ENCODE data around the gene C10orf90. TPM values are rescaled to one million over a fixed set of nuclear protein-coding genes. Genes with fewer than 3 reads are reported as not detected.

Gene C10orf90
- total RNA-seq, 1 donor from 2014 or later, result not detected

DNA sequence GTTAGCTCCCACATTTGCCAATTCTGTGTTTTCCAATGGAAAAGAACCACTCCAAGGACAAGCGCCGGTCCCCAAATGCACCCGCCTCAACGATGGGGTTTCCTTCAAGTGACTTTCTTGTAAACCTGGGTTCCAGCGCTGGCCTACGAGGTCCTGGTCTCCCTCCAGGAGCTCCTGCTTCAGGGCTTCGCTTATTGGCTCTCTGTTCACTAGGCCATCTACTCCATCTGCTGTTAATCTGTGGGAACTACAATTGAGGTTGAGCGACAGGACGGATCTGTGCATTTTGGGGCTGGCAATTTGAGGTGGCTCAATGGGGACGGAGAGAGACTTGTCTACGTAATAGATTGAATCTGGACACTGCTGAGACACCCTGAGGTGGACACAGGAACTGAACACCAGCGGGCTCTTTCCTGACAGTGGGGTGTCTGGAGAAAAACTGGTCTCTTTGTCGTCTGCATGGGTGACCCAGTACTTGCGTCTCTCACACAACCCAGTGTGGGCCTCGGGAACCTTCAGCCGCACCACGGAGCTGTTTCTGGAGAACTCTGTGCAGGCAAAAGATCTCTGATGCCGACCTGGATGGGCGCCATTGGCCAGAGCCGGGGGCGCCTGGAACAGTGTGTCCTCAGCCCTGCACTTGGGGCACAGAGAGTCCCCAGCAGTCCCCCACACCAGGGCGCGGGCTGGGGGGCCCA is 166.3 kb downstream of the C10orf90 start:
- intact Hi-C loops (cut with micrococcal nuclease), result loop anchor here (5.0 kb wide), 1 partner anchor 637 kb away; no protein-coding TSS in a partner anchor

DNA sequence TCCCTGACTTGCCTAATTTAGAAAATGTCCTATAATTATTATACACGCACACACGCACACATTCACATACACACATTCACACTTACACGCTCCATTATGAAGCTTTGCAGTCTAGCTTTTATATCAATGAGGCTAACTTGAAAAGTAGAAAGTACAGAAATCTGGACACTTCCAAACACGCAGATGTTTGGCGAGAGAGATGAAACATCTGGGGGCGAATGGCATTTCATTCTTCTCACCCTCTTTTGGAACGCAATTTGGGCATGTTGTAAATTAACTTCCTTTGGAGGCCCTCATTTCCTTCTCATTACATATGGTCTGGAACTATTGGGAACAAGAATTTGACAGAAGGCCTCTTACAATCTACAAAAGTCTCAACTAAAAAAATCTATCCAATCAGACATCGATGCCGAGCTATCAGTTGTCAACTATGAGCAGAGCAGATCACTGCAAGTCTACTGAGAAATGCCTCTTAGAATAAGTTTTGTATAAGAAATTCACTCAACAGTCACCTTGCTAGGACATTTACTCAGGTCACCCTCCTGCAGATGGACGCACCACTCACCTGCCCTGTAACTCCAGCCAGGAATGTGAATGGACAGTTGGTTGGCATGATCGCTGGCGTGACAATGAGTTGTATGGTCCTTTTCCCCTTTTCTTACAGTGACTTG is 167.0 kb downstream of the C10orf90 start:
- intact Hi-C loops (cut with micrococcal nuclease), result loop anchor here (5.0 kb wide), 1 partner anchor 636 kb away; no protein-coding TSS in a partner anchor

- intact Hi-C loops (cut with micrococcal nuclease), result loop anchor here (5.0 kb wide), 1 partner anchor 635 kb away; no protein-coding TSS in a partner anchor
Measured at GRCh38 chr10:126502441-126502840, 168.1 kb downstream of the C10orf90 start.

- intact Hi-C loops (cut with micrococcal nuclease), result loop anchor here (5.0 kb wide), 1 partner anchor 635 kb away; no protein-coding TSS in a partner anchor
Measured at GRCh38 chr10:126501828-126502227, 168.7 kb downstream of the C10orf90 start.

GRCh38 chr10:126500866-126501265 is 169.6 kb downstream of the C10orf90 start:
- intact Hi-C loops (cut with micrococcal nuclease), result loop anchor here (5.0 kb wide), 1 partner anchor 634 kb away; no protein-coding TSS in a partner anchor

DNA sequence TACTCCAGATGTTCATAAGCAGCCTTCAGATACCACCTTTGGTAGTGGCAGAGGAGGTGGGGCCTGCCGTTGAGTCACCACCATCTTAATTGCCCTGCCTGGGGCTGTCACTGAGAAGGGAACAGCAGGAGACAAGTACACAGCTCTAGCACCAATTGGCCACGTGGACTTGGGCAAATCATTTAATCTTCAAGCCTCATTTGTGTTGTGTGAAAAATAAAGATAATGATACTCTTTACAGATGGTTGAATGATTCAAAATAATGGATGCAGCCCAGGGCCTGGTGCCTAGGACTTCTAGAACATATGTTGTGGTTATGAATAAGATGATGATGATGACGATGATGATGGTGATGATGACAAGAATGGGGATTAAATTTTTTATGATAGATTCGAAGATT is 170.3 kb downstream of the C10orf90 start:
- intact Hi-C loops (cut with micrococcal nuclease), result loop anchor here (5.0 kb wide), 1 partner anchor 633 kb away; no protein-coding TSS in a partner anchor

- intact Hi-C loops (cut with micrococcal nuclease), result loop anchor here (5.0 kb wide), 1 partner anchor 632 kb away; no protein-coding TSS in a partner anchor
Measured at GRCh38 chr10:126499744-126500143, 170.7 kb downstream of the C10orf90 start.

GRCh38 chr10:126497672-126498071 is 172.8 kb downstream of the C10orf90 start:
- intact Hi-C loops (cut with micrococcal nuclease), result no loop called here

GRCh38 chr10:126496771-126497545 is 173.5 kb downstream of the C10orf90 start:
- intact Hi-C loops (cut with micrococcal nuclease), result no loop called here

- intact Hi-C loops (cut with micrococcal nuclease), result no loop called here
Measured at GRCh38 chr10:126491476-126491875, 179.0 kb downstream of the C10orf90 start.

DNA sequence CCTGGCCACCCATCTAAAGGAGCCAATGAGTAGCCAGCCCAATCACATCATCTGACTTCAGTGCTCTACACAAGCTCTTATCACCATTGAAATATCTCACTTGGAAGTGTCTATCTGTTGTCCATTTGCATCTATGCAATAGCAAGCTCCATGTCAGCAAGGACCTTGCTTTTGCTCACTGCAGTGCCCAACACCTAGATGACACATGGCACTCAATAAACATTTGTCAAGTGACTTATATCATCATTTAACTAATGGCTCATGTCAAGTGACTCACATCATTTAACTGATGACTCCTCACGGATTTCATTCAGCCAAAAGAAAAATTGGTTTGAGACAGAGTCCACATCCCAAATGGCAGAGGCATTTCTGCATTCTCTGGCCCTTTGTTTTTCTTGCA is 189.3 kb downstream of the C10orf90 start:
- intact Hi-C loops (cut with micrococcal nuclease), result no loop called here

- intact Hi-C loops (cut with micrococcal nuclease), result no loop called here
Measured at GRCh38 chr10:126480648-126481047, 189.8 kb downstream of the C10orf90 start.

DNA sequence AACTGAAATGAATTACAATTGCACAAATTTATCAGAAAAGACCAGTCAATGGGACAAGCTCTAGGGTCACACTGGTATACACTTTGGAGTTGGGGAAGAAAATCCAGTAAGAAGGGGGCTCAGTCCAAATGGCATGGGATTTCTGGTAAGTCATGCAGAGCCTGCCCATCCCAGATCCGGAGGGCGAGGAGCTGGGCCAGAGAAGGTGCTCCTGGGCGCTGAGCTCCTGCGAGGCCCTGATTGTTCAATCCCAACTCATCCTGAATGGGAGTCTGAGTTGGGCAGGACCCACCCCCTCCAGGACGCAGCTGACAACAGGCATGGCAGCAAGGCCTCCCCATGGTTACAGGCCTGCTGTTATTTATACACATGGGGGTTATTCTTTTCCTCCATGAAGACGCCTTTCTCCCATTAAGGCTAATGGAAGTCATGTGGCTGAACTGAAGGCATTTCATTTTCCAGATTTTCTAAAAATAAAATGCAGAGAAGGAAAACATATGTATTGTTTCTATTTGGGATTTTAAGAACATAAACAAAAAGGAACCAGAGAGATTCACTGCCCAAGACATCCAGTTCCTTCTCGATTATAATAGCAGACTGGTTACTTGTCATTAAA is 191.1 kb downstream of the C10orf90 start:
- intact Hi-C loops (cut with micrococcal nuclease), result no loop called here

DNA sequence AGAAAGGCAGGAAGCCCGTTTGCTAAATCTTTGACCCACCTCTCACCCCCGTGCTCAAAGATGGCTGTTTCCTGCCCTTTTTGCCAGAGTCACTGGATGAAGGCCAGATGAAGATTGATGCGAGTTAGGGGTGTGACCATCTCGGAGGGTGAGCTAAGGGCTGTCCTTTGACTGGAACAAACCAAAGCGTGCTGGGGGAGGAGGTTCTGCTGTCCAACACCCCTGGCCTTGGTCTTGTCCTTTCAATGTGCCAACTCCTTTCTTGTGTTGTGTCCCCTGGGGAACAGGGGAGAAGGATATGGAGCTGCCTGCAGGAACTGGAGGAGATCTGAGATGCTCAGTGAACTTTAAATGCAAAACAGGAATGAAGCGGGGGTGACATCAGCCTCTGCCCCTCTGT is 191.9 kb downstream of the C10orf90 start:
- intact Hi-C loops (cut with micrococcal nuclease), result no loop called here

GRCh38 chr10:126476246-126476645 is 194.2 kb downstream of the C10orf90 start:
- intact Hi-C loops (cut with micrococcal nuclease), result no loop called here

- intact Hi-C loops (cut with micrococcal nuclease), result no loop called here
Measured at GRCh38 chr10:126475074-126475691, 195.3 kb downstream of the C10orf90 start.

DNA sequence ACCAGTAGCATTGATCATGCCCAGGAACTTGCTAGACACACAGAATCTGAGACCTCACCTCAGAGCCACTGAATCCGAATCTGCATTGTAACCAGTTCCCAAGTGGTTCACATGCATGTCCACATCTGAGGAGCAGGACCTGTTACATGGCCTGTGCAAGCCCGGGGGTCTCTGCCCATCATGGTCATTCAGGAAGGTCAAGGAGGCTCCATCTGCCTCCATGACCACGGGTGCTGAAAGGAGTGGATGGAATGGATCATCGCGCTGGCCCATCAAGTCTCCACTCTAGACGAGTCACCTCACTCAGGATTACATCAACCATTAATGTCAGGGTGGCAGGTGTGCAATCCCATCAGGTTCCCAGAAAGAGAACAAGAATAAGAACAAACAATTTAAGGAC is 196.5 kb downstream of the C10orf90 start:
- intact Hi-C loops (cut with micrococcal nuclease), result no loop called here

DNA sequence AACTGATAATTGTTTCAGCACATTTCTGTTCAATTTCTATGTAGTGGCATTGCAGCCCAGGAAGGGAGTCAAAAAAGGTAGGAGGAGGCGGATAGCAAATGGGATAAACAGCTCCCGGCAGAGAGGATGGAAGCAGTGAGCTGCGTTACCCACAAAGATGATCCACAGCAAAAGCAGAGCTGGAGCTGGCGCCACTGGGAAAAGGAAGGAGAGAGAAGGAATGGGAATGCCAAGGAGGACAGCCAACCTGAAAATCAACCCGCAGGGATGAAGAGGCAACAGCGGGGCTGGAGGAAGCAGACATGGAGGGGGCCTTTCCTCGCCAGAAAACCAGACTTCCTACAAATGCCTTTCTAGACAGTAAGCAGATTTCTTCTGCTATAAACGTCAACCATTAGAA is 199.5 kb downstream of the C10orf90 start:
- intact Hi-C loops (cut with micrococcal nuclease), result no loop called here

DNA sequence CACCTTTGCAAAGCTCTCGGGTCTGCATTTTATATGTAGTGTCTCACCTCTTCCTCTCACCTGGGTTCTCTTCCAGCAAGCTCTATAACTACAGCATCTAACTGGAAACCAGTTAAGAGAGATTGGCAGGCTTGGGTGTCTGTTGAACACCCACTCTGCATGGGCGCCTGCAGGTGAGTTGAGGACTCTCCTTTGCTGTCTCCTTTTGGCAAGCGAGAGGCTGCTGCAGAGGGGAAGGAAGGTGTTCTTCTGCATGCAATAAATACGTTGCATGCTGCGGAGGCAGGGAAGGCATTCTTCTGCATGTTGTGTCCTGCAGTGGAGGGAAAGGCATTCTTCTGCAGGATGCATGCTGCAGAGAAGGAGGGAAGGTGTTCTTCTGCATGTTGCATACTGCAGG is 200.8 kb downstream of the C10orf90 start:
- intact Hi-C loops (cut with micrococcal nuclease), result no loop called here

GRCh38 chr10:126468876-126469643 is 201.4 kb downstream of the C10orf90 start:
- intact Hi-C loops (cut with micrococcal nuclease), result no loop called here
